ENCODE results near the gene TBC1D16.

DNA sequence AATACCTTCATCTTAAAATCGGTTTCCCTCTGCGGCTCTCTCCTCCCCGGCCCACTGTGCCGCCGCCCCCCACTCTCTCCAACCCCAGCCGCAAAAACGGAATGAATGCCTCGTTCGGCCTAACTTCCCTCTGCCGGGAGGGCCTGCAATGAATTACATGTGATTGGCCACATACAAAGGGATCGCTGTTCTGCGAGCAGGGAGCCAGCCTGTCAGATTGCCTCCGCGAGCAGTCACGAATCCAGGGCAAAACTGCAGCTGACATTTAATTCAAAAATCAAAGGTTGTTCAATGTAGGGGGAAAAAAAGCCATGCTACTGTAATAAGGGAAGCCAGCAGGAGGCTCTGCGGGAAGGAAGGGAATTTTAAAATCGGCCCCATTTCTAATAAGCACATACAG is 84.9 kb downstream of the TBC1D16 start:
- TF ChIP-seq EZH2phosphoT487 (IDR thresholded peaks at IDR 0.05; ENCODE audit: insufficient read depth, low read depth), result no peak
- no peak for TF ChIP-seq EZH2 (IDR thresholded peaks at IDR 0.05; ENCODE audit: insufficient read depth, poor library complexity, severe bottlenecking)

Data from GM23248 (cell line).